Endodermal cell (in vitro differentiated cells): ENCODE results near the gene KRT7. TPM values are rescaled to one million over a fixed set of nuclear protein-coding genes. Genes with fewer than 3 reads are reported as not detected.

Source experiments
- DNase-seq: peaks from one replicate; pipeline ENCODE4 v3.0.0-alpha.2; 2017
- H3K27ac ChIP-seq: 2 replicates; pipeline ENCODE4 v1.5.1; 2013; ENCODE audit warnings: mild to moderate bottlenecking, low read depth, low read length, moderate library complexity
- H3K27me3 ChIP-seq: 2 replicates; pipeline ENCODE4 v1.6.1; 2013; ENCODE audit warnings: mild to moderate bottlenecking, low read length, moderate library complexity; ENCODE audit not compliant: insufficient read depth, control insufficient read depth, poor library complexity, severe bottlenecking
- H3K36me3 ChIP-seq: 2 replicates; pipeline ENCODE4 v1.7.0; 2013; ENCODE audit warnings: mild to moderate bottlenecking, low read length, moderate library complexity; ENCODE audit not compliant: control insufficient read depth, insufficient read depth
- H3K4me1 ChIP-seq: one replicate; pipeline ENCODE4 v1.7.0; 2013; ENCODE audit warnings: low read length; ENCODE audit not compliant: control insufficient read depth, insufficient read depth
- H3K4me3 ChIP-seq: 2 replicates; pipeline ENCODE4 v1.5.1; 2013; ENCODE audit warnings: mild to moderate bottlenecking, low read length, moderate library complexity
- H3K9ac ChIP-seq: 2 replicates; pipeline ENCODE4 v1.6.1; 2013; ENCODE audit warnings: mild to moderate bottlenecking, low read length, moderate library complexity; ENCODE audit not compliant: poor library complexity, severe bottlenecking; ENCODE audit errors: extremely low read depth
- H3K9me3 ChIP-seq: 2 replicates; pipeline ENCODE4 v1.6.1; 2013; ENCODE audit warnings: mild to moderate bottlenecking, low read length, moderate library complexity; ENCODE audit not compliant: control insufficient read depth
- H3K27ac Mint-ChIP-seq: 2 replicates; pipeline ENCODE4 v1.8.0; 2020; ENCODE audit warnings: mixed read lengths
- H3K27me3 Mint-ChIP-seq: 2 replicates; pipeline ENCODE4 v1.8.0; 2021; ENCODE audit warnings: mild to moderate bottlenecking, mixed read lengths; ENCODE audit not compliant: insufficient read depth
- H3K36me3 Mint-ChIP-seq: 2 replicates; pipeline ENCODE4 v1.8.0; 2020; ENCODE audit warnings: low read depth, mixed read lengths
- H3K4me1 Mint-ChIP-seq: 2 replicates; pipeline ENCODE4 v1.8.0; 2020; ENCODE audit warnings: mixed read lengths
- H3K4me3 Mint-ChIP-seq: 2 replicates; pipeline ENCODE4 v1.8.0; 2020; ENCODE audit warnings: mild to moderate bottlenecking, moderate library complexity, mixed read lengths
- H3K9me3 Mint-ChIP-seq: 2 replicates; pipeline ENCODE4 v1.8.0; 2020; ENCODE audit warnings: mild to moderate bottlenecking, mixed read lengths
- CTCF ChIP-seq: fragments of 200-600 bp; sonication (generic); conservative IDR thresholded peaks from 2 replicates; pipeline ENCODE4 v1.5.0; 2021; ENCODE audit warnings: antibody characterized with exemption, mild to moderate bottlenecking
- WGBS, 2 experiments: methylation state at CpG; one replicate each; pipeline versions ENCODE4 v1.1.5 to v1.1.7; 2013; ENCODE audit warnings: missing lambda C conversion rate in 2 of 2, mixed read lengths in 1 of 2; ENCODE audit not compliant: insufficient coverage in 1 of 2, insufficient read length in 1 of 2; 5-methylcytosine and 5-hydroxymethylcytosine counted together
- total RNA-seq, 2 donors: library from RNA; stranded (reverse); fragmentation: NEBNext Ultra II Directional in 1 of 2; extraction: Animal tissue kit (Norgen Biotek cat#: 25700) in 1 of 2; gene quantifications; 2 replicates in 1 of 2; 3 replicates in 1 of 2; pipeline ENCODE4 v1.2.1, GENCODE V29; 2021

The KRT7 gene
- total RNA-seq, 2 donors from 2014 or later, result 1.5 TPM; not detected in 1

- Histone ChIP-seq H3K4me3 (no peak overlapping the region), H3K9me3 (no peaks in the 10 kb centered on the region), H3K9ac (no peak overlapping the region), H3K27me3 (peaks cover 3% of the 10 kb centered on the region), H3K4me1 (no peaks in the 10 kb centered on the region), H3K27ac (no peak overlapping the region), H3K36me3 (no peaks in the 10 kb centered on the region)
- Mint-ChIP-seq H3K27me3 (peaks cover 4% of the 10 kb centered on the region), H3K27ac (no peak overlapping the region), H3K36me3 (no peaks in the 10 kb centered on the region), H3K9me3 (no peaks in the 10 kb centered on the region), H3K4me1 (no peaks in the 10 kb centered on the region), H3K4me3 (no peak overlapping the region)
- no peak for TF ChIP-seq CTCF
- DNase-seq, result peak; percentile 49
- 87 to 94% methylated on average over 8 to 13 of the region's 13 CpGs for WGBS, 2 experiments
Observed at GRCh38 chr12:52211716-52212585, 21.1 kb upstream of the KRT7 start.

GRCh38 chr12:52212701-52213563 lies 20.1 kb upstream of the KRT7 start:
- no peak for TF ChIP-seq CTCF
- H3K27me3 Mint-ChIP-seq, result peaks cover 4% of the 10 kb centered on the region
- no peaks in the 10 kb centered on the region for H3K9me3 Mint-ChIP-seq
- no peak overlapping the region for H3K27ac ChIP-seq
- H3K36me3 ChIP-seq, result no peaks in the 10 kb centered on the region
- peaks cover 3% of the 10 kb centered on the region for H3K27me3 ChIP-seq
- WGBS, 2 experiments, result 73 to 82% methylated on average over 6 to 13 of the region's 13 CpGs
- no peaks in the 10 kb centered on the region for H3K4me1 Mint-ChIP-seq
- H3K9ac ChIP-seq, result no peak overlapping the region
- no peaks in the 10 kb centered on the region for H3K36me3 Mint-ChIP-seq
- no peaks in the 10 kb centered on the region for H3K4me1 ChIP-seq
- H3K4me3 ChIP-seq, result no peak overlapping the region
- H3K4me3 Mint-ChIP-seq, result no peak overlapping the region
- no peaks in the 10 kb centered on the region for H3K9me3 ChIP-seq
- peak; percentile 48 for DNase-seq
- H3K27ac Mint-ChIP-seq, result no peak overlapping the region

- TF ChIP-seq CTCF, result peak; percentile 98
- Mint-ChIP-seq H3K36me3 (no peaks in the 10 kb centered on the region), H3K9me3 (no peaks in the 10 kb centered on the region), H3K27ac (no peak overlapping the region), H3K27me3 (peaks cover 2% of the 10 kb centered on the region), H3K4me3 (no peak overlapping the region), H3K4me1 (no peaks in the 10 kb centered on the region)
- Histone ChIP-seq H3K9ac (no peak overlapping the region), H3K27ac (no peak overlapping the region), H3K36me3 (no peaks in the 10 kb centered on the region), H3K4me3 (no peak overlapping the region), H3K9me3 (no peaks in the 10 kb centered on the region), H3K4me1 (no peaks in the 10 kb centered on the region), H3K27me3 (no peaks in the 10 kb centered on the region)
- DNase-seq, result peak; percentile 99
- WGBS, 2 experiments, result 49 to 55% methylated on average over 9 to 13 of the region's 13 CpGs
Observed at GRCh38 chr12:52213564-52214420, 19.3 kb upstream of the KRT7 start.
